NAMALWA (cell line): Measurements from ENCODE around the gene LAMB4.

Source experiments
- DNase-seq: peaks from one replicate; pipeline ENCODE4 v3.0.0-alpha.2; 2015; ENCODE audit warnings: low spot score

Gene LAMB4

GRCh38 chr7:108014747-108015682 lies 115.1 kb downstream of the LAMB4 start:
- no peak for DNase-seq

- DNase-seq, result no peak
Observed at GRCh38 chr7:108014215-108014614, 115.9 kb downstream of the LAMB4 start.

- DNase-seq, result no peak
Observed at GRCh38 chr7:108012499-108013430, 117.4 kb downstream of the LAMB4 start.

- DNase-seq, result no peak
Observed at GRCh38 chr7:108010377-108010776, 119.8 kb downstream of the LAMB4 start.

GRCh38 chr7:108009873-108010272 lies 120.3 kb downstream of the LAMB4 start:
- DNase-seq, result no peak

- no peak for DNase-seq
Observed at GRCh38 chr7:108008827-108009226, 121.3 kb downstream of the LAMB4 start.

GRCh38 chr7:108008240-108008639 lies 121.9 kb downstream of the LAMB4 start:
- DNase-seq, result no peak

- DNase-seq, result no peak
Observed at GRCh38 chr7:108007762-108008161, 122.4 kb downstream of the LAMB4 start.

GRCh38 chr7:108007261-108007660 lies 122.9 kb downstream of the LAMB4 start:
- DNase-seq, result no peak

- DNase-seq, result no peak
Observed at GRCh38 chr7:108004220-108005142, 125.7 kb downstream of the LAMB4 start.

GRCh38 chr7:108003599-108003935 lies 126.6 kb downstream of the LAMB4 start:
- DNase-seq, result no peak

GRCh38 chr7:108002726-108003598 lies 127.2 kb downstream of the LAMB4 start, which contains the start of gene LAMB1:
Gene LAMB1, minus strand, starts transcription at chr7:108003161. Its CDS starts 276 bp downstream, at chr7:108002885.
- no peak for DNase-seq

GRCh38 chr7:108001764-108002725 lies 128.1 kb downstream of the LAMB4 start:
- DNase-seq, result no peak

- DNase-seq, result no peak
Observed at GRCh38 chr7:108000875-108001763, 129.0 kb downstream of the LAMB4 start.

- DNase-seq, result no peak
Observed at GRCh38 chr7:107999779-108000560, 130.2 kb downstream of the LAMB4 start.

- no peak for DNase-seq
Observed at GRCh38 chr7:107998660-107999480, 131.3 kb downstream of the LAMB4 start.

- DNase-seq, result no peak
Observed at GRCh38 chr7:107998150-107998549, 132.0 kb downstream of the LAMB4 start.
